Measurements from ENCODE around the gene AOPEP. TPM values are rescaled to one million over a fixed set of nuclear protein-coding genes. Genes with fewer than 3 reads are reported as not detected.
A peak's percentile ranks its signal among the peaks of the same experiment; 100 is the strongest.
"Not testable (repeated sequence)": the region's sequence is repeated elsewhere in the genome, so short reads cannot be mapped to it uniquely, and the experiment has no call there.

Gene AOPEP
- total RNA-seq, 1 donor from 2014 or later, result 119 TPM

GRCh38 chr9:95018099-95018936 is 291.8 kb downstream of the AOPEP start:
- peak; percentile 12 for DNase-seq

- DNase-seq, result not testable (repeated sequence)
These were observed 294.1 kb downstream of the AOPEP start for GRCh38 chr9:95020644-95021043.

- no peak for DNase-seq
These were observed 294.8 kb downstream of the AOPEP start for GRCh38 chr9:95021166-95021886.

GRCh38 chr9:95022657-95023056 is 296.2 kb downstream of the AOPEP start:
- no peak for DNase-seq

GRCh38 chr9:95023217-95024003 is 296.9 kb downstream of the AOPEP start:
- DNase-seq, result no peak

- no peak for DNase-seq
These were observed 297.7 kb downstream of the AOPEP start for GRCh38 chr9:95024097-95024671.

- DNase-seq, result no peak
These were observed 299.0 kb downstream of the AOPEP start for GRCh38 chr9:95025213-95026147.

- no peak for DNase-seq
These were observed 299.6 kb downstream of the AOPEP start for GRCh38 chr9:95026148-95026524.

GRCh38 chr9:95027914-95028852 is 301.7 kb downstream of the AOPEP start:
- no peak for DNase-seq

- no peak for DNase-seq
These were observed 302.3 kb downstream of the AOPEP start for GRCh38 chr9:95028853-95029219.

GRCh38 chr9:95029288-95029687 is 302.8 kb downstream of the AOPEP start:
- DNase-seq, result no peak

- DNase-seq, result no peak
These were observed 303.2 kb downstream of the AOPEP start for GRCh38 chr9:95029720-95030119.

- no peak for DNase-seq
These were observed 303.8 kb downstream of the AOPEP start for GRCh38 chr9:95030344-95030743.

- DNase-seq, result no peak
These were observed 304.6 kb downstream of the AOPEP start for GRCh38 chr9:95030920-95031642.

- DNase-seq, result no peak
These were observed 305.4 kb downstream of the AOPEP start for GRCh38 chr9:95031711-95032461.

GRCh38 chr9:95032580-95033341 is 306.3 kb downstream of the AOPEP start:
- no peak for DNase-seq

GRCh38 chr9:95035846-95036245 is 309.3 kb downstream of the AOPEP start:
- DNase-seq, result no peak

GRCh38 chr9:95036676-95037075 is 310.2 kb downstream of the AOPEP start:
- no peak for DNase-seq
